Caco-2 (cell line): ENCODE results near the gene HOXC13. TPM values are rescaled to one million over a fixed set of nuclear protein-coding genes. Genes with fewer than 3 reads are reported as not detected.

Source experiments
- BruUV-seq: library from RNA; stranded (reverse); fragments of 400-500 nt; replicated peaks from 2 replicates; lab custom pipeline; 2021; lab: Mats Ljungman, UMichigan
- CTCF ChIA-PET: fragments of 300-600 bp; sonication (Branson Sonifier 250); formaldehyde crosslinking; loops from one replicate; lab custom pipeline; 2022; ENCODE audit warnings: antibody characterized with exemption; lab: Charles Lee
- POLR2A ChIA-PET: fragments of 300-600 bp; sonication (Branson Sonifier 250); formaldehyde crosslinking; loops from one replicate; lab custom pipeline; 2022; ENCODE audit warnings: antibody characterized with exemption; lab: Charles Lee
- DNase-seq, 2 experiments: peaks; one replicate each; pipeline versions ENCODE4 v3.0.0 to v3.0.0-alpha.2; 2020 to 2022
- H3K27me3 ChIP-seq: replicated peaks from 2 replicates; pipeline ENCODE4 v1.6.0; 2011; ENCODE audit warnings: low read length; ENCODE audit not compliant: control insufficient read depth, insufficient read depth
- H3K36me3 ChIP-seq: 2 replicates; pipeline ENCODE4 v1.5.1; 2011; ENCODE audit warnings: low read length; ENCODE audit not compliant: control insufficient read depth, insufficient read depth
- H3K4me1 ChIP-seq: fragments of 250-450 bp; sonication (Bioruptor Pico); 2 replicates; pipeline ENCODE4 v1.5.1; 2020; ENCODE audit warnings: mild to moderate bottlenecking
- H3K4me3 ChIP-seq: 2 replicates; pipeline ENCODE4 v1.5.1; 2011; ENCODE audit warnings: low read depth, mild to moderate bottlenecking, control low read depth, low read length
- H3K9me3 ChIP-seq: fragments of 250-450 bp; sonication (Bioruptor Pico); 2 replicates; pipeline ENCODE4 v1.5.1; 2020; ENCODE audit warnings: mild to moderate bottlenecking, moderate library complexity
- H3K27ac Mint-ChIP-seq: one replicate; pipeline ENCODE4 v1.8.0; 2022; ENCODE audit warnings: mixed read lengths; ENCODE audit not compliant: unreplicated experiment
- H3K27me3 Mint-ChIP-seq: one replicate; pipeline ENCODE4 v1.8.0; 2022; ENCODE audit warnings: mixed read lengths; ENCODE audit not compliant: insufficient read depth, unreplicated experiment
- H3K36me3 Mint-ChIP-seq: one replicate; pipeline ENCODE4 v1.8.0; 2022; ENCODE audit warnings: mild to moderate bottlenecking, mixed read lengths; ENCODE audit not compliant: insufficient read depth, unreplicated experiment
- H3K4me1 Mint-ChIP-seq: one replicate; pipeline ENCODE4 v1.8.0; 2022; ENCODE audit warnings: low read depth, mixed read lengths; ENCODE audit not compliant: unreplicated experiment
- H3K4me3 Mint-ChIP-seq: one replicate; pipeline ENCODE4 v1.8.0; 2022; ENCODE audit warnings: mild to moderate bottlenecking, moderate library complexity, mixed read lengths; ENCODE audit not compliant: unreplicated experiment
- H3K9me3 Mint-ChIP-seq: one replicate; pipeline ENCODE4 v1.8.0; 2022; ENCODE audit warnings: mixed read lengths; ENCODE audit not compliant: unreplicated experiment
- CTCF ChIP-seq, 2 experiments: fragments of 200-600 bp in 1 of 2; IDR thresholded peaks; 1 replicate in 1 of 2; 2 replicates in 1 of 2; pipeline versions ENCODE4 v1.5.1 to v1.8.0; 2011 to 2022; ENCODE audit warnings: antibody characterized with exemption in 1 of 2, control low read depth in 1 of 2, inconsistent platforms in 1 of 2, low read depth in 1 of 2, low read length in 1 of 2, mild to moderate bottlenecking in 1 of 2, moderate library complexity in 1 of 2; ENCODE audit not compliant: insufficient read depth in 1 of 2, severe bottlenecking in 1 of 2, unreplicated experiment in 1 of 2
- intact Hi-C: fragments of 100-400 bp; cut with micrococcal nuclease; formaldehyde crosslinking; loops from one replicate; pipeline ENCODE4 v1.10.0; 2022; ENCODE audit not compliant: unreplicated experiment
- total RNA-seq: library from RNA; stranded (reverse); gene quantifications from 2 replicates; pipeline ENCODE4 v1.2.3, GENCODE V29; 2022

The HOXC13 gene
- total RNA-seq, 1 experiment from 2014 or later = 6.4 TPM

DNA sequence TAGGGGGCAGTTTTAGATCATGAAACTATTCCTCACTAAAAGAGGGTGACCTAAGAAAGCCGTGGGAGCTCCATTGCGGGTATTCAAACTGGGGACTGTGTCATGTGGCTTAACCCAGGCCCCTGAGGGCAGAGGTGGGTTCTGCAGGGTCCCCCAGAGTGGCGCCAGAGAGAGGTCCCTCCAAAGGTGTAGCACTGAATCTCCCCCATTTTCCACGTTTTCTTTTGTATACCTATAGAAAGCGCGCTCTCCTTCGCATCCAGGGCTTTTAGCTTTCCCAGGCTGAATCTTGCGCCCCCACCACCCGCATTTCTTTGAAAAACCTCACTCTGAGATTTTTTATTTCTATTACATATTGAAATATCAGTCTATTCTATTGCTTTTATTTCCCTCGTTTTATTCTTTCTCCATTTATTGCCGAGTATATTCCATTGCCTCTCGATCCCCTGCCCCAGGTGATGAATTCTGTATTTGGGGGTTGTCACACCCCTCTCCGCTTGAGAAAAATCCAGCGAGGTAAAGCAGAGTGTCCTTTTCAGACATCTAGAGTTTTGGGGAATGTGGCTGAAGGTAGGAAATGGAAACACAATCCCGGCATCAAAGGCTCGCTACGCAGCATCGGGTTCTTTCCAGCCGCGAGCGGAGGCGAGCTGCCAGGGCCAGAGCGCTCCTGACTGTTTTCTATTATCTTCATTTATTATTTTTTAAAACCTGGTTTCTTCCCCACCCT is 870 bp upstream of the HOXC13 start:
- peak overlapping the region; percentile 60 for H3K4me3 ChIP-seq
- peaks cover 6% of the 10 kb centered on the region for H3K4me1 ChIP-seq
- H3K4me3 Mint-ChIP-seq = peak overlapping the region; percentile 81
- no TSS peak for BruUV-seq
- H3K27me3 Mint-ChIP-seq = no peaks in the 10 kb centered on the region
- ChIA-PET POLR2A (interaction anchor here (0.7 to 0.9 kb wide), 2 partner anchors 15 to 16 kb away, joined by 5 read pairs; partner anchors contain the start of gene HOXC12), CTCF (interaction anchor here (1.0 to 4.3 kb wide), 10 partner anchors 13 to 462 kb away, joined by 3 to 18 read pairs (median 6); partner anchors contain the start of genes HOXC10 and HOXC12)
- TF ChIP-seq CTCF (IDR thresholded peaks at IDR 0.05; ENCODE audit: insufficient read depth in 1 of 2, low read depth in 1 of 2, low read length in 1 of 2, severe bottlenecking in 1 of 2, unreplicated experiment in 1 of 2) = no peak
- no peaks in the 10 kb centered on the region for H3K36me3 ChIP-seq
- peaks cover 13% of the 10 kb centered on the region for H3K36me3 Mint-ChIP-seq
- H3K9me3 Mint-ChIP-seq = no peaks in the 10 kb centered on the region
- intact Hi-C loops = loop anchor here (1.0 to 5.0 kb wide), 4 partner anchors 17 to 170 kb away; partner anchors contain the start of gene HOXC12
- DNase-seq = no peak
- no peaks in the 10 kb centered on the region; the same call in 1 of the 2 replicates for H3K27me3 ChIP-seq
- H3K4me1 Mint-ChIP-seq = peaks cover 25% of the 10 kb centered on the region
- peak overlapping the region; percentile 79 for H3K27ac Mint-ChIP-seq
- no peaks in the 10 kb centered on the region for H3K9me3 ChIP-seq

- no peak for TF ChIP-seq CTCF (IDR thresholded peaks at IDR 0.05; ENCODE audit: insufficient read depth in 1 of 2, low read depth in 1 of 2, low read length in 1 of 2, severe bottlenecking in 1 of 2, unreplicated experiment in 1 of 2)
- no TSS peak for BruUV-seq
- ChIA-PET CTCF (interaction anchor here (0.6 to 4.3 kb wide), 5 partner anchors 10 to 438 kb away, joined by 4 to 18 read pairs (median 5); partner anchors contain the start of gene TARBP2), POLR2A (interaction anchor here (0.6 to 1.3 kb wide), 4 partner anchors 12 to 39 kb away, joined by 3 to 15 read pairs (median 3); partner anchors contain the start of gene HOXC12)
- intact Hi-C loops = loop anchor here (1.0 to 5.0 kb wide), 4 partner anchors 10 to 172 kb away; no protein-coding TSS in a partner anchor
- H3K4me3 ChIP-seq = peak overlapping the region; percentile 93
- Mint-ChIP-seq H3K4me3 (peak overlapping the region; percentile 81), H3K9me3 (no peaks in the 10 kb centered on the region), H3K27ac (peak overlapping the region; percentile 79), H3K27me3 (no peaks in the 10 kb centered on the region), H3K36me3 (peaks cover 13% of the 10 kb centered on the region), H3K4me1 (peaks cover 13% of the 10 kb centered on the region)
- no peaks in the 10 kb centered on the region for H3K4me1 ChIP-seq
- H3K9me3 ChIP-seq = no peaks in the 10 kb centered on the region
- H3K27me3 ChIP-seq = no peaks in the 10 kb centered on the region; the same call in 1 of the 2 replicates
- no peaks in the 10 kb centered on the region for H3K36me3 ChIP-seq
- peak; percentile 74 to 82 for DNase-seq
Measured at GRCh38 chr12:53939141-53940108, 794 bp downstream of the HOXC13 start.
